Neural cell (in vitro differentiated cells): Measurements from ENCODE around the gene DRD4. TPM values are rescaled to one million over a fixed set of nuclear protein-coding genes. Genes with fewer than 3 reads are reported as not detected.
"Not testable (repeated sequence)": the region's sequence is repeated elsewhere in the genome, so short reads cannot be mapped to it uniquely, and the experiment has no call there.

Experiments used
- H2AFZ ChIP-seq: fragments of 200-600, 300-800 bp; sonication (generic), shearing (Covaris generic); 2 replicates; pipeline ENCODE4 v1.6.0; 2014; ENCODE audit warnings: low read depth, mild to moderate bottlenecking, antibody characterized with exemption, low read length, moderate library complexity
- H3F3A ChIP-seq: fragments of 200-600 bp; shearing (Covaris generic); 2 replicates; pipeline ENCODE4 v1.6.1; 2016; ENCODE audit warnings: mild to moderate bottlenecking, moderate library complexity, mixed read lengths, antibody characterized with exemption, low read length; ENCODE audit not compliant: insufficient read depth, poor library complexity, severe bottlenecking
- H3K27ac ChIP-seq: fragments of 200-600, 300-800 bp; sonication (generic), shearing (Covaris generic); 2 replicates; pipeline ENCODE4 v1.5.1; 2014; ENCODE audit warnings: mild to moderate bottlenecking, low read length, moderate library complexity
- H3K27me3 ChIP-seq: fragments of 300-800, 200-600 bp; sonication (generic), shearing (Covaris generic); 2 replicates; pipeline ENCODE4 v1.6.0; 2014; ENCODE audit warnings: mild to moderate bottlenecking, low read depth, low read length, moderate library complexity; ENCODE audit not compliant: insufficient read depth
- H3K36me3 ChIP-seq: fragments of 300-800, 200-600 bp; sonication (generic), shearing (Covaris generic); 2 replicates; pipeline ENCODE4 v1.5.1; 2014; ENCODE audit warnings: mild to moderate bottlenecking, antibody characterized with exemption, low read length, moderate library complexity; ENCODE audit not compliant: insufficient read depth
- H3K4me2 ChIP-seq: fragments of 300-800, 200-600 bp; sonication (generic), shearing (Covaris generic); 2 replicates; pipeline ENCODE4 v1.6.0; 2014; ENCODE audit warnings: mild to moderate bottlenecking, low read length
- H3K4me3 ChIP-seq: fragments of 300-800, 200-600 bp; sonication (generic), shearing (Covaris generic); 2 replicates; pipeline ENCODE4 v1.5.1; 2014; ENCODE audit warnings: mild to moderate bottlenecking, low read length, moderate library complexity
- H3K79me2 ChIP-seq: fragments of 200-600 bp; shearing (Covaris generic); replicated peaks from 2 replicates; pipeline ENCODE4 v1.6.0; 2014; ENCODE audit warnings: mild to moderate bottlenecking, low read length, moderate library complexity; ENCODE audit not compliant: insufficient read depth
- H3K9ac ChIP-seq: fragments of 300-800, 200-600 bp; sonication (generic), shearing (Covaris generic); 2 replicates; pipeline ENCODE4 v1.6.1; 2016; ENCODE audit warnings: mild to moderate bottlenecking, low read length, mixed read lengths
- H3K9me2 ChIP-seq: fragments of 200-600 bp; shearing (Covaris generic); 2 replicates; pipeline ENCODE4 v1.6.1; 2016; ENCODE audit warnings: mild to moderate bottlenecking, low read length, mixed read lengths; ENCODE audit not compliant: insufficient read depth
- H3K9me3 ChIP-seq: fragments of 200-600, 300-800 bp; sonication (generic), shearing (Covaris generic); 2 replicates; pipeline ENCODE4 v1.6.1; 2016; ENCODE audit warnings: mild to moderate bottlenecking, mixed run types, low read length, moderate library complexity, mixed read lengths
- H4K20me1 ChIP-seq: fragments of 200-600 bp; shearing (Covaris generic); 2 replicates; pipeline ENCODE4 v1.6.1; 2016; ENCODE audit warnings: mild to moderate bottlenecking, mixed run types; ENCODE audit not compliant: insufficient read depth
- CTCF ChIP-seq: fragments of 450-650 bp; IDR thresholded peaks from 2 replicates; pipeline ENCODE4 v1.5.1; 2014; ENCODE audit warnings: antibody characterized with exemption, mild to moderate bottlenecking, moderate library complexity; ENCODE audit not compliant: poor library complexity, severe bottlenecking
- EZH2 ChIP-seq: fragments of 200-600, 300-800 bp; shearing (Covaris generic), sonication (generic); IDR thresholded peaks from 2 replicates; pipeline ENCODE4 v1.6.1; 2014; ENCODE audit warnings: antibody characterized with exemption, low read length, borderline replicate concordance, mild to moderate bottlenecking; ENCODE audit not compliant: insufficient read depth, poor library complexity, severe bottlenecking
- MXI1 ChIP-seq: fragments of 450-650 bp; conservative IDR thresholded peaks from 2 replicates; pipeline ENCODE4 v1.6.1; 2014; ENCODE audit warnings: antibody characterized with exemption, mild to moderate bottlenecking; ENCODE audit not compliant: poor library complexity, severe bottlenecking
- POLR2AphosphoS5 ChIP-seq: IDR thresholded peaks from 2 replicates; pipeline ENCODE4 v1.6.1; 2012
- RAD21 ChIP-seq: fragments of 450-650 bp; conservative IDR thresholded peaks from 2 replicates; pipeline ENCODE4 v1.6.1; 2014; ENCODE audit warnings: antibody characterized with exemption, mild to moderate bottlenecking, moderate library complexity
- REST ChIP-seq: IDR thresholded peaks from 2 replicates; pipeline ENCODE4 v1.6.1; 2012; ENCODE audit warnings: borderline replicate concordance
- SMC3 ChIP-seq: fragments of 450-650 bp; conservative IDR thresholded peaks from 2 replicates; pipeline ENCODE4 v1.6.1; 2014; ENCODE audit warnings: antibody characterized with exemption, mild to moderate bottlenecking, moderate library complexity; ENCODE audit not compliant: poor library complexity
- TAF1 ChIP-seq: IDR thresholded peaks from 2 replicates; pipeline ENCODE4 v1.6.1; 2012; ENCODE audit warnings: low read depth
- polyA plus RNA-seq: library from polyadenylated mRNA; depleted of rRNA; stranded (reverse); fragments of >200 nt; gene quantifications from 2 replicates; pipeline ENCODE4 v1.2.3, GENCODE V29; 2014

Gene DRD4
- polyA plus RNA-seq, 1 donor from 2014 or later, result not detected

- Histone ChIP-seq H3K9me3 (no peaks in the 10 kb centered on the region), H4K20me1 (no peaks in the 10 kb centered on the region), H3K9ac (no peak overlapping the region), H3K9me2 (no peaks in the 10 kb centered on the region), H3K79me2 (no peaks in the 10 kb centered on the region), H3F3A (no peaks in the 10 kb centered on the region), H3K4me3 (no peak overlapping the region), H3K27ac (no peak overlapping the region), H2AFZ (no peak overlapping the region), H3K4me2 (no peak overlapping the region), H3K36me3 (no peaks in the 10 kb centered on the region), H3K27me3 (no peaks in the 10 kb centered on the region)
- TF ChIP-seq TAF1 (no peak), RAD21 (no peak), REST (no peak), MXI1 (no peak), POLR2AphosphoS5 (peak; percentile 30), SMC3 (no peak)
Observed at GRCh38 chr11:645536-645935, 8.5 kb downstream of the DRD4 start.

- Histone ChIP-seq H2AFZ (no peak overlapping the region), H3K9me2 (no peaks in the 10 kb centered on the region), H3K9me3 (no peaks in the 10 kb centered on the region), H3K36me3 (no peaks in the 10 kb centered on the region), H3K4me2 (no peak overlapping the region), H4K20me1 (no peaks in the 10 kb centered on the region), H3K79me2 (no peaks in the 10 kb centered on the region), H3K27me3 (no peaks in the 10 kb centered on the region), H3K4me3 (no peak overlapping the region), H3K27ac (no peak overlapping the region), H3K9ac (no peak overlapping the region), H3F3A (no peaks in the 10 kb centered on the region)
- TF ChIP-seq RAD21 (no peak), CTCF (no peak), POLR2AphosphoS5 (no peak), EZH2 (no peak)
Observed at GRCh38 chr11:646214-646613, 9.1 kb downstream of the DRD4 start.

- not testable (repeated sequence) for H3K27me3 ChIP-seq, H4K20me1 ChIP-seq, H3K4me2 ChIP-seq, H3K79me2 ChIP-seq, H3K9me2 ChIP-seq, H2AFZ ChIP-seq, H3K9ac ChIP-seq, H3F3A ChIP-seq, H3K4me3 ChIP-seq, H3K27ac ChIP-seq, H3K36me3 ChIP-seq, H3K9me3 ChIP-seq
Observed at GRCh38 chr11:647672-648158, 10.6 kb downstream of the DRD4 start.
